T-helper 17 cell (primary cell): ENCODE results near the gene TFF2. TPM values are rescaled to one million over a fixed set of nuclear protein-coding genes. Genes with fewer than 3 reads are reported as not detected.

ENCODE experiments used
- ATAC-seq: fragments of 150-1000 bp; cut with Tn5 transposase; 2 replicates; pipeline ENCODE4 v1.10.0; 2021; ENCODE audit warnings: mild to moderate bottlenecking, moderate library complexity
- DNase-seq, 3 donors: peaks; one replicate each; pipeline versions ENCODE4 v3.0.0 to v3.0.0-alpha.2; 2020 to 2021
- H3K9me3 ChIP-seq: one replicate; pipeline ENCODE4 v1.7.0; 2013; ENCODE audit warnings: low read length, mild to moderate bottlenecking; ENCODE audit not compliant: control insufficient read depth, poor library complexity, severe bottlenecking
- H3K27ac Mint-ChIP-seq: one replicate; pipeline ENCODE4 v1.8.0; 2022; ENCODE audit warnings: mild to moderate bottlenecking, moderate library complexity, mixed read lengths
- H3K27me3 Mint-ChIP-seq: one replicate; pipeline ENCODE4 v1.8.0; 2022; ENCODE audit warnings: mixed read lengths
- H3K36me3 Mint-ChIP-seq: one replicate; pipeline ENCODE4 v1.8.0; 2022; ENCODE audit warnings: low read depth, mixed read lengths
- H3K4me1 Mint-ChIP-seq: one replicate; pipeline ENCODE4 v1.8.0; 2022; ENCODE audit warnings: mild to moderate bottlenecking, mixed read lengths
- H3K4me3 Mint-ChIP-seq: one replicate; pipeline ENCODE4 v1.8.0; 2022; ENCODE audit warnings: mild to moderate bottlenecking, moderate library complexity, mixed read lengths
- total RNA-seq, 4 donors: library from RNA in 2 of 4; stranded (reverse) in 2 of 4; gene quantifications; one replicate each; pipeline ENCODE4 v1.2.3 and lab custom pipeline; 2022 to 2026

The TFF2 gene, protein sequence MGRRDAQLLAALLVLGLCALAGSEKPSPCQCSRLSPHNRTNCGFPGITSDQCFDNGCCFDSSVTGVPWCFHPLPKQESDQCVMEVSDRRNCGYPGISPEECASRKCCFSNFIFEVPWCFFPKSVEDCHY
- total RNA-seq (not detected), total RNA-seq (lab: John Stamatoyannopoulos, UW) (0 reads per million in 2 donors)

DNA sequence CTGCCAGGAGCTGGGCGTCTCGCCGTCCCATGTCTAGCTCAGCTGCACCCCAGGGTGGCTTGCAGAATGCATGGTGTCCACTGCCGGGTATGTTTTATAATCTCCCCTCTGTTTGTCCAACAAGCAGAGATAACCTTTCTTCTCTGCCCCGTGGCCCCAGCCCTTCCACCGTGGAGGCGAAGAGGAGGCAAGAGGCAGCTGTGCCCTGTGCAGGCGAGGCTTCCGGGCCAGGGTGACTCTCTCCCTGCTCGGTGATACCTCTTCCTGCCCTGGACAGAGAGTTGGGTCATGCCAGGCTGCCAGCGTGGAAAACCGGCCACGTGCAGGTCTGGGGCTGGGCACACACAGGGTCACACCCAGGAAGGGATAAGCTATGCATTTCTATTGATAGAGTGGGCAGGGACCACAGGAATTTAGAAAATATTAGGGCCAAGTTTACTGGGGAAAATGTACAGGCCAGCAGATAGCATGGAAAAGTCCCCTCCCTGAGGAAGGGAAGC is at the start of gene TFF2:
Gene TFF2, minus strand, starts transcription at position 68 of the 500 bp plus-strand sequence. Its CDS starts 37 bp downstream, at position 31.
- Mint-ChIP-seq H3K4me3 (no peak within 1 kb of the TSS), H3K4me1 (no peaks in the 10 kb centered on the region), H3K36me3 (no peaks in the 10 kb centered on the region), H3K27me3 (no peaks in the 10 kb centered on the region), H3K27ac (no peak within 1 kb of the TSS)
- ATAC-seq, result no peak
- H3K9me3 ChIP-seq, result no peaks in the 10 kb centered on the region
- no peak for DNase-seq

DNA sequence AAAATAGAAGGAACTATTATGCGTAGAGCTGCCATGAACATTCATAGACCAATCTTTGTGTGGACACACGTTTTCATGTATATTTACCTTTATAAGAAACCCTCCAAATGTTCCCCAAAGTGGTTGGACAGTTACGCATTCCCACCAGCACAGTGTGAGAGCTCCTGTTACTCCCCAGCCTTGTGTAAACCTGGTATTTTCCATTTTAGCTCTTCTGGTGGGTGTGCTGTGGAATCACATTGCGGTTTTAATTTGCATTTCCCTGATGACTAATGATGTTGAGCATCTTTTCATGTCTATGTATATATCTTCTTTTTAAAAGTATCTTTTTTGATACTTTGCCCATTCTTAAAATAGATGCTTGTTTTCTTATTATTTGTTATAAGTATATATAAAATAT is 49.7 kb upstream of the TFF2 start:
- peaks cover 37% of the 10 kb centered on the region for H3K4me1 Mint-ChIP-seq
- DNase-seq (no peak), ATAC-seq (peak; percentile 18)
- peak overlapping the region; percentile 81 for H3K27ac Mint-ChIP-seq
- no peaks in the 10 kb centered on the region for H3K9me3 ChIP-seq
- peak overlapping the region; percentile 5 for H3K4me3 Mint-ChIP-seq
- peaks cover under 1% of the 10 kb centered on the region for H3K36me3 Mint-ChIP-seq
- no peaks in the 10 kb centered on the region for H3K27me3 Mint-ChIP-seq

DNA sequence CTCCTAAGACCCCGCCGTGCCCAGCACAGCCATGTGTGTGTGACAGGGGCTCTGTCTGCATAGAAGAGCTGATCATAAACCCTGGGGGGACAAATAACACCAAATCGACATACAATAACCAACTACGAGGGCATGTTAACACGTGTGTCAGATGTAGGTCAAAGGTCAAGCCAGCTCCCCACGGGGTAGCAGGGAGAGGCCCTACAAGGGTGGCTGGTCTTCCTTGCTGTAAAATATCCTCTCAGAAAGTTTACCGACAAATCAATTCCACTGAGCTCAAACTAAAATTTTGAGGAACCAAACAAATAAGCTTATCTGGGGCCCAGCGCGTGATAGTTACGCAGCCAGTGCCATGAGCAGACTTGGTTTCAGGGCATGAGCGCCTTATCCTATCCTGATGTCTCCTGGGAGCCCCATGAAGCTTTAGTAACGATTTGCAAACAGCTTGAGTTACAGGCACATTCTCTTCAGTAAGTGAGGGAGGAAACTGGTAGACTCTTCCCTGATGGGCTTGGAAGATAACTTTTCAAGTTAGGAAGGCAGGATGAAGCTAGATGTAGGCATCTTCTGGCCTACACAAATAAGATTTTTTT is 47.7 kb upstream of the TFF2 start:
- no peak for ATAC-seq
- peak overlapping the region; percentile 51 for H3K4me3 Mint-ChIP-seq
- peak overlapping the region; percentile 81 for H3K27ac Mint-ChIP-seq
- no peaks in the 10 kb centered on the region for H3K27me3 Mint-ChIP-seq
- DNase-seq, result no peak
- no peaks in the 10 kb centered on the region for H3K9me3 ChIP-seq
- no peaks in the 10 kb centered on the region for H3K36me3 Mint-ChIP-seq
- peaks cover 36% of the 10 kb centered on the region for H3K4me1 Mint-ChIP-seq

DNA sequence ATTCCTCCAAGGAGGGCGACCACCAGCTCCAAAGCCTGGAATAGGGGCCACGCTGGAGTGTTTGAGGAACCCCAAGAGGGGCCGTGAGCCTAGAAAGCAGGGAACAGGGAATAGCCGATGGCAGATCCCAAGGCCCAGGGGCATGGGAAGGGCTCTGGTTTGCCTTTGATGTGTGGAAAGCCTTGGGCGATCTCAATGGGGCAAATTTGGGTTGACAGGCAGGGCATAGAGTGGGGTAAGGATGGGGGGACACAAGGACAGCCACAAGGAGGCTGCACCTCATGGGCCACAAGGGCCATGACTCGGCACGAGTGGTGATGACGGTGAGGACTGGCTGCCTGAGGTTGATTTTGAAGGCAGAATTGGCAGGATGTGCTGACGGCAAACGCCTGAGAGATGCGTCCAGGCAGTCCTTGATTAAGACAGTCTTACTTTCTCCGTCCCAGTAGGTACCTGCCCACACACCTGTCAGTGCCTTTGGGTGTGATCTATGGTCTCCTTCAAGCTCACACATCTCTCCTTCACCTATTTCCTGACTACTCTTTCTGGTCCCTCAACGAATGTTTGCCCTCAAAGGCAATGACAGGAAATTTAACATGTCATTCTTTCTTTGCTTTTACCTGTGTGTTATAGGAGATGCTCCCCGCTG is 47.1 kb upstream of the TFF2 start:
- H3K27me3 Mint-ChIP-seq, result no peaks in the 10 kb centered on the region
- peaks cover 40% of the 10 kb centered on the region for H3K4me1 Mint-ChIP-seq
- peak overlapping the region; percentile 51 for H3K4me3 Mint-ChIP-seq
- ATAC-seq (no peak), DNase-seq (no peak)
- no peaks in the 10 kb centered on the region for H3K36me3 Mint-ChIP-seq
- no peaks in the 10 kb centered on the region for H3K9me3 ChIP-seq
- H3K27ac Mint-ChIP-seq, result peak overlapping the region; percentile 81

DNA sequence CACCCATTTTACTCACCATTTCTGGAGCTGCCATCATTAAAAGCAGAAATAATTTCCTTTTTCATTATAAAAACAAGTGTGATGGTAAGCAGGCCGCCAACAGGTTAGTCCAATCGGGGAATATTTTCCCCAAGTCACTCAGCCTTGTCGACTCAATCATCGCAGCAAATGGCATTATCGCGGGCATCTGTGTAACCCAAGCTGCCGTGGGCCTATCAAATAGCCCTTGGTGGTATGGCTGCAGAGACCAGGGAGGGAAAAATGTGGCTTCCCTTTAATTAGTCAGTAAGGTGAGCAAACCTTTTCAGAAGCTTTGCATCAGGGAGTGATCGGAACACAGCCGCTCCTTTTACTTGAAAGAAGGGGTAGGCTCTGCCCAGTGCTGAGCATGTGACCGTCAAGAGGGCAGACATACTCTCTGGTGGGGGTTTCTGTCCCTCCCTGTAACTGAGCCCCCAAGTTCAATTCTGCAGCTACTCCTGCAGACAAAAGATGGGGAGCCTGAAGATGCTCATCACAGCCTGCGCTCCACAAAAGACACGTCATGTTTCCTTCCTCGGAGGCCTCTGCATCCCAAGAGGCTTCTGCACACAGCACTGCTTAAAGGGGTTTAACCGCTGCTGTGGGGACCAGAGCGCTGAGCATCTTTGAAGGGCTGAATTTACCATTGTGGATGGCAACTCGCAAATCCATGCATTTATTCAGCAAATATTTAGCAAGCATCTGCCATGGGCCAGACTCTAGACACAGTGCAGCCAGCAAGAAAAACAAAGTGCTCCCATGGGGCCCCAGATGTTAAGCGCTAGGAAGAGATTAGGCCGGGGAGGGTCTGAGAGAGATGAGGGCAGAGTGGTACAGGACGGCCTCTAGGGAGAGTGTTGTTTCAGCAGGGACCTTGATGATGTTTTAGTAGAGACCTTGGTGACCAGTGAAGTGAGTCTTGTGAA is 46.3 kb upstream of the TFF2 start:
- Mint-ChIP-seq H3K36me3 (no peaks in the 10 kb centered on the region), H3K4me3 (peak overlapping the region; percentile 57), H3K4me1 (peaks cover 36% of the 10 kb centered on the region), H3K27me3 (no peaks in the 10 kb centered on the region), H3K27ac (peak overlapping the region; percentile 81)
- H3K9me3 ChIP-seq, result no peaks in the 10 kb centered on the region
- DNase-seq, result no peak
- no peak for ATAC-seq

DNA sequence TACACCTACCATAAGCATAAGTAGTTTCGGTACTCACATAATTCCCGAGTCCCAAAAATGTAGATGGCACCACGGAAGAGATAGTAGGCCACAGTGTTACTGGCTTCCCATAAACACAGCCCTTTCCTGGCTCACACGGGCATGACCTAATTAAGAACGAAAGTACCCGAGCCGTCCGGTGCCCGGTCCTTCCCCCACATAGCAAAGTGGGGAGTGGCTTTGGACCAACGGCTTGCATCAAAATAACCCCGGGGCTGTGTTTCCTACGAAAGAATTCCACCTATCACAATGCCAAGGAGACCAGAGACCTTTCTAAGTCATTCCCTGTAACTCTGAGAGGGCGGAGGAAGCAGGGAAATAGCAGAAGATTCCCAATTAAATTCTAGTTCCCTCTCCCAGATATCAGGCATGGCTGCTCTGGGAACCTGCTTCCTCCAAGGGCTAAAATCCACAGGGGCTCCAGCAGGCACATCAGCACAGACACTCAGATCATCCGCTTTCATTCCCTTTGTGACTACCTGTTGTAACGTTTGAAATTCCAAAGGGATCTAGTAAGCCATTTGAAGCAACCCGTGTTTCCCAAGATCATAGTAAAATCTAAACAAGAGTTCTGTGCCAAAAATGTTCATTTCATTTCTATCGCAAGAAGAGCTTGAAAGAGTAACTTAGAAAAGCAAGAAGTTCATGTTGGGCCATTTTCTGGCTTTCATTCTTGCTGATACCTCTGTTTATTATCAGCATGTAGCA is 45.3 kb upstream of the TFF2 start, which contains the start of gene TMPRSS3:
Gene TMPRSS3, minus strand, starts transcription at position 148 of the 747 bp plus-strand sequence. CDS start 635 bp downstream, outside the sequence.
- Mint-ChIP-seq H3K36me3 (no peaks in the 10 kb centered on the region), H3K4me1 (peaks cover 34% of the 10 kb centered on the region), H3K27ac (peak within 1 kb of the TSS; percentile 88), H3K4me3 (peak within 1 kb of the TSS; percentile 80), H3K27me3 (no peaks in the 10 kb centered on the region)
- ATAC-seq, result no peak
- DNase-seq, result no peak
- H3K9me3 ChIP-seq, result no peaks in the 10 kb centered on the region

DNA sequence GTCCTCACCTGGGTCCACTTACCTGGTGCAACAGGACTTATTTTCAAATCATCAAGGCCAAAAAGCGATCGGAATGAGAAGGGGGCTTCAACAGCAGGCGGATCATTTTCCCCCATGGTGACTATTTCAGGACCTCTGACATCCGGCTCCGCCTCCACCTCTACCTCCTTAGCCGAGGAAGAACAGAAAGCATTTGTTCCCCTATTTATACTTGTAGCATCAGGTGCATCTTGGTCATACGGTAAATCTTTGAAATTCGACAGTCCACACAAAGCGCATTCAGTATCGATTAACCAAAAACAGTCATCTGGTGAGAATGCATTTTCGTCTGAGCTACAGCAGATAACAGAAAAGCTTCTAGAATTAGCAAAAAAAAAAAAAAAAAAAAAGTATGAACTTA is 44.5 kb upstream of the TFF2 start:
- Mint-ChIP-seq H3K36me3 (no peaks in the 10 kb centered on the region), H3K4me3 (peak overlapping the region; percentile 80), H3K27ac (peak overlapping the region; percentile 88), H3K27me3 (no peaks in the 10 kb centered on the region), H3K4me1 (peaks cover 40% of the 10 kb centered on the region)
- H3K9me3 ChIP-seq, result no peaks in the 10 kb centered on the region
- ATAC-seq, result no peak
- no peak for DNase-seq

DNA sequence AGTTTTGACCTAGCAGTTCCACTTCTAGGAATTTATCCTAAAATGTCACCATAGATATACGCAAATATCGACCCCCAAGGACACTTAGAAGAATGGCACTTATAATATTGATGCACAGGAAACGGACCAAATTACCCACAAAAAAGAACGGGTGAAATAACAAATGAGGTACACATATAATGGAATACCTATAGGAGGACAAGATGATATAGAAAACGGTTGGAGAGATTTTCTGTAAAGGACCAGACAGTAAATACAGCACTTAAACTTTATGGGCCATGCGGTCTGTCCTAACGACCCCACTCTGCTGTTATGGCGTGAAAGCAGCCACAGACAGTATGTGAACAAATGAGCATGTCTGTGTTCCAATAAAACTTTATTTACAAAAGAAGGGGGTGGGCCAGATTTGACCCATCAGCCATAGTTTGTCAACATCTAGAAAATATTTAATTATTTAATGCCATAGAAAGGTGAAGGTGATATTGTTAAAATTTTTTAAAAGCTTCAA is 42.7 kb upstream of the TFF2 start:
- Mint-ChIP-seq H3K27me3 (no peaks in the 10 kb centered on the region), H3K4me3 (peak overlapping the region; percentile 82), H3K27ac (peak overlapping the region; percentile 87), H3K36me3 (no peaks in the 10 kb centered on the region), H3K4me1 (peaks cover 45% of the 10 kb centered on the region)
- no peaks in the 10 kb centered on the region for H3K9me3 ChIP-seq
- DNase-seq (no peak), ATAC-seq (peak; percentile 11)

DNA sequence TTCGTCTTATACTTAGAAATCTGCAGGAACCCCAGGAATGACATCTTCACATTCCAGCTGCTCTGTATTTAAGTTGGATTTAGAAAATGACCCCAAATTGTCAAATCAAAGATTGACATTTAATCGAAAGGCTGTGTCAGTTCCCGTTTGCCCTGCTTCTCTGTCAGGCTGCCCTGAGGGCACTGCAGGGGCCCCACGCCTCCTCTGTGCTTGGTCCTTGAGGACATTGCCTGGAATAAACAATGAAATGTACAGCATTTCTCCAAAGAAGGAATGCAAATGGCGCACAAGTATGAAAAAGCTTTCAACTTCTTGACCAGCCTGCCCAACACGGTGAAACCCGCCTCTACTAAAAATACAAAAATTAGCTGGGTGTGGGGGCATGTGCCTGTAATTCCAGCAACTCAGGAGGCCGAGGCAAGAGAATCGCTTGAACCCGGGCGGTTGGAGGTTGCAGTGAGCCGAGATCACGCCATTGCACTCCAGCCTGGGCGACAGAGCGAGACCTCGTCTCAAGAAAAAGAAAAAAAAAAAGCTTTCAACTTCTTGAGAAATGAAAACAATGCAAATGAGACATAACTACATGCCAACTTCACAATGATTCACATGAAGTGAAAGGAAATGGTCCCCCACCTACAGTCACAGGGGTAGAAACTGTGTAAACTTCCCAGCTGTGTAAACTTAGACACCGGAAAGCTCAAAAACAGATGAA is 42.1 kb upstream of the TFF2 start:
- H3K4me3 Mint-ChIP-seq, result peak overlapping the region; percentile 82
- peak; percentile 65 for ATAC-seq
- peaks cover 46% of the 10 kb centered on the region for H3K4me1 Mint-ChIP-seq

DNA sequence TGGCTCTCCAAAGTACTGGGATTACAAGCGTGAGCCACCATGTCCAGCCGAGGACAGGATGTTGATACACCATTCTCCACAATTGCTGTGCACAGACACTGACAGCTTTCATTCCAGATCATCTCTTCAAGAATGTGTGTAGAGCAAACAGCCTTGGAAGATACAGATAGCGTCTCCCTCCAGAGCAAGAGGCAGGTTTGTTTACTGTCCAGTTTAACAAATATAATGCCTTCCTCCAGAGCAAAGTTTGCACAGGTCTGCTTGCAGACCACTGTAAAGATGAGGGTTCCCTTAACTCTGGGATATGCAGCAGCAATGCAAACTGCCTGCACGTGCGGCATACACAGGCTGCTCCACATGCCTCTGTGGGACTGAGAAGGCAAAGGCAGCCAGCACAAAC is 40.5 kb upstream of the TFF2 start:
- Mint-ChIP-seq H3K27me3 (no peaks in the 10 kb centered on the region), H3K27ac (no peak overlapping the region), H3K36me3 (peaks cover 3% of the 10 kb centered on the region), H3K4me1 (peaks cover 52% of the 10 kb centered on the region), H3K4me3 (peak overlapping the region; percentile 49)
- no peaks in the 10 kb centered on the region for H3K9me3 ChIP-seq
- DNase-seq (no peak), ATAC-seq (no peak)

More for the DNA sequence above, 42.1 kb upstream of the TFF2 start:
- no peaks in the 10 kb centered on the region for H3K9me3 ChIP-seq
- no peaks in the 10 kb centered on the region for H3K36me3 Mint-ChIP-seq
- H3K27ac Mint-ChIP-seq, result peak overlapping the region; percentile 87
- H3K27me3 Mint-ChIP-seq, result no peaks in the 10 kb centered on the region
- DNase-seq, result no peak

DNA sequence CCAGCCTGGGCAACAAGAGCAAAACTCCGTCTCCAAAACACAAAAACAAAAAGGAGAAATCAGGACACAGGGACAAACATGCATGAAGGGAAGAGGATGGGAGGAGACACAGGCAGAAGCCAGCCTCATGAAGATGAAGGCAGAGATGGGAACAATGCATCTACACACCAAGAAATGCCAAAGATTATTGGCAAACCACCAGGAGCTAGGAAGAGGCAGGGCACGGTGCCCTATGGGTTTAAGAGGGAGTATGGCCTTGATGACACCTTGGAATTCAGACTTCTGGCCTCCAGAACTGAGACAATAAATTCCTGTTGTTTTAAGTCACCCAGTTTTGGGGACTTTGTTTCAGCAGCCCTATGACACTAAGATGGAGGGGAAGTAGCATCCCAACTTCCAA is 39.9 kb upstream of the TFF2 start:
- no peaks in the 10 kb centered on the region for H3K27me3 Mint-ChIP-seq
- no peak for ATAC-seq
- DNase-seq, result no peak
- no peak overlapping the region for H3K4me3 Mint-ChIP-seq
- H3K4me1 Mint-ChIP-seq, result peaks cover 50% of the 10 kb centered on the region
- no peaks in the 10 kb centered on the region for H3K9me3 ChIP-seq
- peak overlapping the region; percentile 37 for H3K27ac Mint-ChIP-seq
- H3K36me3 Mint-ChIP-seq, result peaks cover 3% of the 10 kb centered on the region

DNA sequence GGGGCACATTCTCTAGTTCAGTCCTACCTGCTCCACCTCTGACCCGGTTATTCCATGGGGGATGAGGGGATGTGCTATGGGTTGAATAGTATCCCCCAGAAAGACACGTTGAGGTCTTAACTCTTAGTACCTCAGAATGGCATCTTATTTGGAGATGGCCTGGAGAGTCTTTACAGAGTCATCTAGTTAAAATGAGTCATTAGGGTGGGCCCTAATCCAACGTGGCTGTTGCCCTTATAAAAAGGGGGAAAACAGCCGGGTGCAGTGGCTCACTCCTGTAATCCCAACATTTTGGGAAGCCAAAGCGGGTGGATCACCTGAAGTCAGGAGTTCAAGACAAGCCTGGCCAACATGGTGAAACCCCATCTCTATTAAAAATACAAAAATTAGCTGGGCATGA is 39.4 kb upstream of the TFF2 start:
- no peaks in the 10 kb centered on the region for H3K27me3 Mint-ChIP-seq
- H3K4me1 Mint-ChIP-seq, result peaks cover 49% of the 10 kb centered on the region
- H3K27ac Mint-ChIP-seq, result peak overlapping the region; percentile 92

More for the DNA sequence above, 39.4 kb upstream of the TFF2 start:
- Mint-ChIP-seq H3K36me3 (peaks cover 3% of the 10 kb centered on the region), H3K4me3 (no peak overlapping the region)
- DNase-seq (no peak), ATAC-seq (no peak)
- H3K9me3 ChIP-seq, result no peaks in the 10 kb centered on the region
